Measurements from ENCODE around the gene SCAI. TPM values are rescaled to one million over a fixed set of nuclear protein-coding genes. Genes with fewer than 3 reads are reported as not detected.
A peak's percentile ranks its signal among the peaks of the same experiment; 100 is the strongest.

SCAI gene
- total RNA-seq, 1 experiment from 2014 or later, result 13.0 TPM

DNA sequence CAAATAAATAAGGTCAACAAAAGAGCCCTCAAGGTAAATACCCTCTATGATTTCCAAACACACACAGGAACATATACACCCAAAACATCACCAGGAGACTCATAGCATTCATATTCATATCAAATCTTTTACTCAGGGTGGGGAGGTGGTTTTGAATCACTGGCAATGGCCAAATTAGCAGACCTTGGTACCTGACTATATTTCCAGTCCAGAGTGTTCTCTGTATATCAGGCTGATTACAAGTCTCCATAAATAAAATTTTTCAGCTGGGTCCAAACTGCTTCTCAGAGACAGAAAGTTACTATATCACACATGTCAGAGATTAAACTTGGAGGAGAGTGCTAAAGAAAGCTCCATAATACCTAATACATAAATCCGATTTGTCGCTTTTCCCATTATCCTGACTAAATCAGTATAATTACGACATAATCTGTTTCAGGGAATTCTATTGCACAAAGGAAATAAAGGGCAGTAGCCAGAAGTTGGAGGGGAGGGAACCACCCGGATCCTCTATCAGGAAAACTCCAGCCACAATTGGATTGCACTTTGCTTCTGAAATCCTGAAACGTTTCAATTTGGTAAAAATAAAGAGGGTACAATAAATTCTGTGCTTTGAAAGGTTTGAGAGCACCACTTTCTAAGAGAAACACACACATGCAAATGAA is 195.5 kb downstream of the SCAI start:
- Mint-ChIP-seq H3K4me1 (ENCODE audit: low read depth, unreplicated experiment) (no peaks in the 10 kb centered on the region), H3K27me3 (ENCODE audit: insufficient read depth, unreplicated experiment) (no peaks in the 10 kb centered on the region), H3K4me3 (ENCODE audit: unreplicated experiment) (no peak overlapping the region), H3K27ac (ENCODE audit: unreplicated experiment) (no peak overlapping the region), H3K9me3 (ENCODE audit: unreplicated experiment) (no peaks in the 10 kb centered on the region), H3K36me3 (ENCODE audit: insufficient read depth, unreplicated experiment) (no peaks in the 10 kb centered on the region)
- BruUV-seq (replicated peaks), result no TSS peak
- H3K9me3 ChIP-seq, result no peaks in the 10 kb centered on the region
- no peaks in the 10 kb centered on the region; the same call in 1 of the 2 replicates for H3K4me1 ChIP-seq
- no peak overlapping the region for H3K4me3 ChIP-seq (ENCODE audit: low read depth, low read length)
- H3K36me3 ChIP-seq (ENCODE audit: control insufficient read depth, insufficient read depth, low read length), result no peaks in the 10 kb centered on the region
- POLR2A ChIA-PET, result no interaction called here
- intact Hi-C loops (cut with micrococcal nuclease; ENCODE audit: unreplicated experiment), result no loop called here
- H3K27me3 ChIP-seq (replicated peaks; ENCODE audit: control insufficient read depth, insufficient read depth, low read length), result no peaks in the 10 kb centered on the region
- TF ChIP-seq, protein P1, sequence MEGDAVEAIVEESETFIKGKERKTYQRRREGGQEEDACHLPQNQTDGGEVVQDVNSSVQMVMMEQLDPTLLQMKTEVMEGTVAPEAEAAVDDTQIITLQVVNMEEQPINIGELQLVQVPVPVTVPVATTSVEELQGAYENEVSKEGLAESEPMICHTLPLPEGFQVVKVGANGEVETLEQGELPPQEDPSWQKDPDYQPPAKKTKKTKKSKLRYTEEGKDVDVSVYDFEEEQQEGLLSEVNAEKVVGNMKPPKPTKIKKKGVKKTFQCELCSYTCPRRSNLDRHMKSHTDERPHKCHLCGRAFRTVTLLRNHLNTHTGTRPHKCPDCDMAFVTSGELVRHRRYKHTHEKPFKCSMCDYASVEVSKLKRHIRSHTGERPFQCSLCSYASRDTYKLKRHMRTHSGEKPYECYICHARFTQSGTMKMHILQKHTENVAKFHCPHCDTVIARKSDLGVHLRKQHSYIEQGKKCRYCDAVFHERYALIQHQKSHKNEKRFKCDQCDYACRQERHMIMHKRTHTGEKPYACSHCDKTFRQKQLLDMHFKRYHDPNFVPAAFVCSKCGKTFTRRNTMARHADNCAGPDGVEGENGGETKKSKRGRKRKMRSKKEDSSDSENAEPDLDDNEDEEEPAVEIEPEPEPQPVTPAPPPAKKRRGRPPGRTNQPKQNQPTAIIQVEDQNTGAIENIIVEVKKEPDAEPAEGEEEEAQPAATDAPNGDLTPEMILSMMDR (IDR thresholded peaks at IDR 0.05; ENCODE audit: insufficient read depth in 1 of 2, low read depth in 1 of 2, low read length in 1 of 2, severe bottlenecking in 1 of 2, unreplicated experiment in 1 of 2), result no peak
- no peak for DNase-seq
- CTCF ChIA-PET, result no interaction called here

DNA sequence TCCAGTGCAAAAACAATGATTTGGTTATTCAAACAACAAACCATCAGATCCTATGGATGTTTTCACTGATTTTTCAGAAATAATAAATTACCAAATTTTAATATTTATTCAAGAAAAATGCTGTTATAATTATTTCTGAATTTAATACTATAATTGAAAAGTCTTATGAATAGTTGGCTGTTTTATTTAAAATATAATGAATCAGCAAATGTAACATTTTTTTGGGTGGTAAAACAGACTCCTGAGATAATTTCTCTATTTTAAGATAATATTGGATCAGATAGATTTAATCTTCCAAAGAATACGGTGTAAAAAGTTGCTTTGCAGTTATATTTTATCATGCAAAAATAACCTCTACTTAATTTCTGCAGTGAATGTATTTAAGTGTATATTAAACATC is 197.2 kb downstream of the SCAI start:
- POLR2A ChIA-PET, result no interaction called here

GRCh38 chr9:124941679-124942561 is 201.4 kb downstream of the SCAI start:
- TF ChIP-seq, protein P1 (IDR thresholded peaks at IDR 0.05; ENCODE audit: insufficient read depth in 1 of 2, low read depth in 1 of 2, low read length in 1 of 2, severe bottlenecking in 1 of 2, unreplicated experiment in 1 of 2), result peak in 1 of 2 experiments; percentile 24
- DNase-seq, result peak; percentile 27 to 44
- H3K36me3 Mint-ChIP-seq (ENCODE audit: insufficient read depth, unreplicated experiment), result peaks cover 22% of the 10 kb centered on the region
- no peaks in the 10 kb centered on the region for H3K9me3 Mint-ChIP-seq (ENCODE audit: unreplicated experiment)
- no peaks in the 10 kb centered on the region for H3K27me3 ChIP-seq (replicated peaks; ENCODE audit: control insufficient read depth, insufficient read depth, low read length)
- H3K4me1 ChIP-seq, result peaks cover 5% of the 10 kb centered on the region; the same call in 1 of the 2 replicates
- POLR2A ChIA-PET, result interaction anchor here (0.6 to 1.0 kb wide), 2 partner anchors 40 to 299 kb away, joined by 3 to 4 read pairs; partner anchors contain the start of gene HSPA5
- CTCF ChIA-PET, result no interaction called here
- no peaks in the 10 kb centered on the region for H3K27me3 Mint-ChIP-seq (ENCODE audit: insufficient read depth, unreplicated experiment)
- H3K4me1 Mint-ChIP-seq (ENCODE audit: low read depth, unreplicated experiment), result no peaks in the 10 kb centered on the region
- no peaks in the 10 kb centered on the region for H3K36me3 ChIP-seq (ENCODE audit: control insufficient read depth, insufficient read depth, low read length)
- no TSS peak for BruUV-seq (replicated peaks)
- H3K9me3 ChIP-seq, result no peaks in the 10 kb centered on the region
- peak overlapping the region; percentile 95 for H3K4me3 Mint-ChIP-seq (ENCODE audit: unreplicated experiment)
- intact Hi-C loops (cut with micrococcal nuclease; ENCODE audit: unreplicated experiment), result loop anchor here (2.0 to 5.0 kb wide), 2 partner anchors 73 to 170 kb away; partner anchors contain the start of gene NR6A1
- H3K27ac Mint-ChIP-seq (ENCODE audit: unreplicated experiment), result peak overlapping the region; percentile 95
- peak overlapping the region; percentile 64 for H3K4me3 ChIP-seq (ENCODE audit: low read depth, low read length)

More for the DNA sequence above, 197.2 kb downstream of the SCAI start:
- BruUV-seq (replicated peaks), result no TSS peak
- H3K4me1 ChIP-seq, result no peaks in the 10 kb centered on the region; the same call in 1 of the 2 replicates
- no peaks in the 10 kb centered on the region for H3K9me3 Mint-ChIP-seq (ENCODE audit: unreplicated experiment)
- H3K4me3 ChIP-seq (ENCODE audit: low read depth, low read length), result no peak overlapping the region
- H3K9me3 ChIP-seq, result no peaks in the 10 kb centered on the region
- TF ChIP-seq, protein P1 (IDR thresholded peaks at IDR 0.05; ENCODE audit: insufficient read depth in 1 of 2, low read depth in 1 of 2, low read length in 1 of 2, severe bottlenecking in 1 of 2, unreplicated experiment in 1 of 2), result no peak
- H3K36me3 ChIP-seq (ENCODE audit: control insufficient read depth, insufficient read depth, low read length), result no peaks in the 10 kb centered on the region
- CTCF ChIA-PET, result no interaction called here
- H3K36me3 Mint-ChIP-seq (ENCODE audit: insufficient read depth, unreplicated experiment), result peaks cover 8% of the 10 kb centered on the region
- H3K4me3 Mint-ChIP-seq (ENCODE audit: unreplicated experiment), result no peak overlapping the region
- H3K27ac Mint-ChIP-seq (ENCODE audit: unreplicated experiment), result no peak overlapping the region
- H3K4me1 Mint-ChIP-seq (ENCODE audit: low read depth, unreplicated experiment), result no peaks in the 10 kb centered on the region
- H3K27me3 ChIP-seq (replicated peaks; ENCODE audit: control insufficient read depth, insufficient read depth, low read length), result no peaks in the 10 kb centered on the region
- no peaks in the 10 kb centered on the region for H3K27me3 Mint-ChIP-seq (ENCODE audit: insufficient read depth, unreplicated experiment)
- intact Hi-C loops (cut with micrococcal nuclease; ENCODE audit: unreplicated experiment), result no loop called here
- DNase-seq, result no peak

Data from Caco-2 (cell line).